ENCODE measurements around the gene FAM72B.
"Not testable (repeated sequence)": the region's sequence is repeated elsewhere in the genome, so short reads cannot be mapped to it uniquely, and the experiment has no call there.

The FAM72B gene

DNA sequence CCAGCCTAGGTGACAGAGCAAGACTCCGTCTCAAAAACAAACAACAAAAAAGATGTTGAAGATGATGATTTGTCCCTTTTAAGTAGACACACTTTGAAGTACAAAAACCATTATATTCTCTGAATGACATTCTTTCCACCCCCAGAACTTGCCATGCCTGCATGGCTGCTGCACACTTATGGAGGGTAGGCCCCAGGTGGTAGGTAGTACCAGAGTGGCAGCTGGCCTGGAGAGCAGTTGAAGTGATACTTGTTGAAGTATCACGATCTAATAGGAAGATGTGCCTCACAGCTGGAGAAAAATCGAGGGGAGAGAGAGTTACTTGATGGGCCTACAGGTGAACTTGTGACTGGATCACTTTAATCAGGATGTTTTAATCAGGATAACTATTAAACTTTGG lies 15.6 kb upstream of the FAM72B start:
- DNase-seq, result not testable (repeated sequence)

DNA sequence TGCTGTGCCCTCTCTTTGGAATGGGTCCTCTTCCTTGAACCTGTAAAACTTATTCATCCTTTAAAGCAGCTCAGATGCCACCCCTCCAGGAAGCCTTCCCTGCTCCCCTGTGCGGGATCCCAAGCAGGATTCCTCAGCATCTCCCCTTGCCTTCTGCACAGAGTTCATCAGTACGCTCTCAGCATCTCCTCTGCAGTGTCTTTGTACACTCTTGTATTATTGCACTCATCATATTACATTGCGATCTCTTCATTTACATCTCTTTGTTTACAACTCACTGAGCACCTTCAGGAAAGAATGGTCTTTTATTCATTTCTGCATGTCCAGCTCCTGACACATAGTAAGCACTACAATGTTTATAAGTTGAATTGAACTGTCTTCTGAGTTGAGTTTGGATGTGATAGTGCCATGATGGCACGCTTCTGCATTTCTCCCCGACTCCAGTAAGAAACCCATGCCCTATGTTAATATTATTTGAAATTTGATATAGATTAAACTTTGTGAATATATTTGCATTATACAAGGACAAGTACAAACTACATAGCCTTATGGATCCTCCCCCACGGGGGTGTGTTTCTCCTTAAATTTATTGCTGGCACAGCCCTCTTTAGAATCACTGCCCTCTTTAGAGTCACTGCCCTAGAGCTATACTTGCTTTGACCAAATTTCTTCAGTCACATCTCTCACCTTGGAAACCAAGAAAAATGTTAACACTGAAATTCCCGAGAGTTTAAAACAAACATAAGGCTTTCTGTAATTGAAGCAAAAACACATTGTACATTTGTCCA lies 13.1 kb upstream of the FAM72B start:
- DNase-seq, result not testable (repeated sequence)

DNA sequence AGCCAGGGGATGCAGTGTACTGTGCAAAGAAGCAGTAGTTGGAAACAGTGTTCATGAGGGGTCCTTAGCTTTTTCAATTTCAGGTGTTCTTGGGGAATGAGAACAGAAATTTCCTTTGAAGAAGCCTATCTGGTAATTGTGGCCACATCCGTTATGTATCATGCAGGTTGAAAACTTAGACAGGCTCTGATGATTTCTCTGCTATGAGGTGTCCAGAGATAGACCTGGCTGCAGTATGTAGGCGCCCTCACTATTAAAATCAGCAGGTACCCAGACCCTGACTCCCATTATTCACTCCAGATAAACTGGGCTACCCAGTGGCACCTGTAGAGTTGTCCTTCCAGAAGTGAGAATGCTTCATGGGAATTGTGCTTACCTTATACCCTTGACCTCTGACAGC lies 8.4 kb upstream of the FAM72B start:
- not testable (repeated sequence) for DNase-seq

DNA sequence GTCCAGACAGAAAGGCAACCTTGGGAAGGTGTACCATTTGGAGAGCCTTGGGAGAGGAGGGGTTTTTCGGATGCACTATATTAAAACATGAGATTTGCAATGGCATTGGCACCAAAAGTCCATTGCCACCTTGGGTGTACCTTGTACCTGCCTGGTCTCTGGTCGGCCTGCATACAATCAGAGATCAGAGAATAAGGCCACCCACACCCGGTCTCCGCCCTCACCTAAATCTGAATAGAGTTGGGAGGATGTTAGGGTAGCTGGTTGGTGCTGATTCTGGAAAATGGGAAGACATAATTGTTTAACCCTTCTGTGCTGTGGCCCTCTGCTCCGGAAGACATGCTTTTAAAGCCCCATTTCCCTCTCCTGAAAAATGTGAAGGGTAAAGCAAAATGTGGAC lies 3.8 kb upstream of the FAM72B start:
- DNase-seq, result not testable (repeated sequence)

DNA sequence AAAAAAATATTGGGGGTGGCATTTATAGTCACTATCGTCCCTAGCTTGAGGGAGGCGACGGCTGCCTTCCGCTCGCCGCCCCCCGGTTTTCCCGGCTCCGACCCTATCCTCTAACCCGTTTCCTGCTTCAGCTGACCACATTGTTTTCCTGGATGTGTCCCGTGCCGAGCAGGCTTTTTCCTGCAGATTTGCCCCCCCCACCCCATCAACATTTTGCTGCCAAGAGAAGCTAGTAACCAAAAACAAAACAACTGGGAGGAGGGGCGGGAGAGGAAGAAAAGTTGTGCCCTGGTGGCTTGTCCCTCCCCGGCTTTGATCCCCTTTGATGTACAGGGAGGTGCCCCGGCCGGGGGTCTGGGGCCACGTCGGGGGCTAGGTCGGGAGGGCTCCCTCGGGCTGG lies 2.1 kb upstream of the FAM72B start:
- not testable (repeated sequence) for DNase-seq

DNA sequence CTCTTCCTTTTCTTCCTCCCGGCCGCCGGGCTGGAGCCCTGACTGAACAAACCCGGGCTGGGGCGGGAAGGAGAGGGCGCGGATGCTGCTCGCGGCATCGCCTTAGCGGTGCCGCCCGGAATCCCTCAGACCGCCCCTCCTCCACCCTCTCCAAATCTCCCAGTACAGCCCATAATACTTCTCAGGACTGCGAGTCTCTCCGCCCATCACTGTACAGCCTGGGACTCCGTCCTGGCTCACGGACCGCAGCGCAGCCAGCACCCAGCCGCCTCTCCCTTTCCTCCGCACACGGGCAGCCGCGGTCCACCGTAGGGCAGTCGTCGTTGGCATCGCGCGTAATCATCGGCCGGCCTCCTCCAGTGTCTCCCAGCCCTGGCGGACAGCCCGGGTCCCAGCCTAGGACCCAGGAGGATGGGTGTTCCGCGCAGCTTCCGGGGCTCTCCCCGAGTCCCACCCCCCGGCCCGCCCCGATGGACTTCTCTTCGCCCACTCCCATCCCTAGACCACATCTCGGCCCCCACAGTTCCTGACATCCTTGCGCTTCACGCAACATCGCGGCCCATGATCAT lies 1.1 kb upstream of the FAM72B start:
- DNase-seq, result not testable (repeated sequence)

DNA sequence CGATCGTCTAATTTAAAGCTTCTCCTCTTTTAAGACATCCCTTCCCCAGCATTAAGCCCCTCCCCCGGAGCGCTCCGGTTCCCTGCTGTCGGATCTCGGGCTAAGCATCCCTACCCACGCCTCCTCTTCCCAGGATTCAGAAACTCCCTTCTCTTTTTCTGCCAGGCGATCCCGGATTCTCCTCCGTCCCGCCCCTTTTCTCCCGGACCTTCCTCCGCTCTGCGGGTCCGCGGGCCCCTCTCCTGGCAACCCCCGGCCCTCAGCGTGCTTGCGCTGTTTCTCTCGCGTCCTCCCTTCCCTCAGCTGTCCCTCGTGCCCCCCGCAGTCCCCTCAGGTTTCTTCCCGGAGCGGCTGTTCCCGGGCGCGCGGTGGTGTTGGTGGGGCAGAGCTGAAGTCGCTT lies 273 bp downstream of the FAM72B start:
- DNase-seq, result not testable (repeated sequence)

DNA sequence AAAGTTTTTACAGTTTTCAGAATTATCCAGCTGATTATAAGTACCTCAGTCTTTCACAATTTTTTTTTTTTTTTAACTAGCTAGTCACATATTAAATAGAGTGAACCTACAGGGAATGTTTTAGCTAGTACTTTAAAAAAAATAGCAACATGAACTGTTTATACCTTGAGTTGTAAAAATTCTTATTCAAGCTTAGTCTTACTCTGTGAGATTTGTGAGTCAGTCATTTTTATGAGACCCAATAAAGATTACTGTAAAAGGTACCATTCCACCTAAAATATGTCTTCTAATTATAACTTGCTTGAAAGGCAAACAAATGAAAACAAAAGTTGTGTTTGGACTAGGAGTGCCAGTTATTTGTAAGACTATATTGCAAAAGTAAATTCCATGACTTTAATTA lies 5.9 kb downstream of the FAM72B start:
- not testable (repeated sequence) for DNase-seq

DNA sequence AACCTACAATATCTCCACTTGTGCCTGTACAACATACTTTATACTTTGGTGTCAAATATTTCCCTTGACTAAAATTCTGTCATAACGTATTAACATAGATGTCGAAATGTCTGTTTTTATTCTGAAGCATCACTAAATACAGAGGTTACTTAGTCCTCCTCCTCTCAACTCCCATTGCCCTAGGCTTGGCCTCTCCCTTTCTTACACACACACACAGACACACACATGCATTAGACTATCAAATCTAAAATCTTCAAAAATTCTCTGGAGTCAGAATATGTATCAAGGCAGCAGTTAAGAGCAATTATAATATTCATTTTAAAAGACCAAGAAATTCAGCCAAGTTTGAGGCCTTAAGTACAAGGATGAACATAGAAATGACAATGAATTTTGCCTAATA lies 7.5 kb downstream of the FAM72B start:
- DNase-seq, result not testable (repeated sequence)

DNA sequence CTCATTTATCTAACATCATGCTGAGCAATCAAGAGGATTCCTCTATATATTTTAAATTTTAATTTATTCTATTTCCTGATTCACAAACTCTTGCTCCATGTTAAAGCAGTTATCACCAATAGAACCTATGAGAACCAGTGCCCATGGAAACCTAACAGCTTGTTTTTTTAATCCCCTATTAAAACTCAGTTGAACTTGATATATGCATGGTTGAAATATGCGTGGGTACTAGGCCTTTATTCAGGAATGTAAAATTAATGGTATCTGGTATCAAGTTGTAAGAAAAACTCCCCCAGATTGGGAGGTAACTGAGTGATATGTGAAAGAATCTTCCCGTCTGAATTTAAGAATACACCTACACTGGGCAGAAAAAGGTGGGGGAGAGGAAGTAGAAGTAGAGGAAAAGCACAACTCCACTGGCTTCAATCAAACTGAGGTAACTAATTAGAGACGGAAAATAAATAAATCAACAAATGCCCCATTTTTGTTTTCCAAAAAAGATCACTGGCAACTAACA lies 15.9 kb downstream of the FAM72B start:
- not testable (repeated sequence) for DNase-seq

DNA sequence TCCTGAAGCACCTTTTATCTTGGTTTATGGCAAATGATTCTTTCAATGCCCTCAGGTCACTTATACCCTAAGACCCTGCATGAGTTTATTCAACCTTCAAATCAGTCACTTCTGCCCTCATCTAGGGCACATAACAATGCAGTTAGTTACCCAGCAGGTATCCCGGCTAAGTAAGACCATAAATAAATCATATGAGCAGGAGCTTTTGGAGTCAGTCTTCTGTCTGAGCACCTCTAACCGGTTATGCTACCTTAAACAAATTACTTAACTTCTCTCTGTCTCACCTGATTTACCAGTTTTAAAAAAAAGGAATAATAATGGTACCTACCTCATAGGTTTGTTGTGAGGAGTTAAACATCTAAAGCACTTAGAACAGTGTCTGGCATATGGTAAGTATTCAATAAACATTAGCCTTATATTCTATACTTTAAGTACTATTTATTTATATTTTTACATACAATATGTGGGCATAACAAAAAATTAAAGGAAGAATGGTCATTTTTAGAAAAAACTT lies 16.9 kb downstream of the FAM72B start:
- DNase-seq, result not testable (repeated sequence)

DNA sequence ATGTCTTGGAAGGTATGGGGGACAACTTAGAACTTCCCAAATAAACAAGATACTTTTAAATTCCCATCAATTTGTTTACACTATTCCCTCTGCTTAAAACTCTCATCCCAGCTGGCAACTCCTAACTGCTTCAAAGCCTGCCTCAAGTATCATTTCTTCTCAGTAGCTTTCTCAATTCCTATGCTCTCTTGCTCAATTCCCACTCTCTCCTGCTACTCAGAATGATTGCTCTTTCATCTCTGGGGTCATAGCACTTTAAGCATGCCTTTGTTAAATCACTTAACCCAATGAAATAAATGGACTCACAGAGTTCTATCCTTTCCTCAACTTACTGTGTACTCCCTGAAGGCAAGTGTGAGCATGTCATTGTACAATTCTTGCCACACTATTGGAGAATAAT lies 18.8 kb downstream of the FAM72B start:
- not testable (repeated sequence) for DNase-seq

DNA sequence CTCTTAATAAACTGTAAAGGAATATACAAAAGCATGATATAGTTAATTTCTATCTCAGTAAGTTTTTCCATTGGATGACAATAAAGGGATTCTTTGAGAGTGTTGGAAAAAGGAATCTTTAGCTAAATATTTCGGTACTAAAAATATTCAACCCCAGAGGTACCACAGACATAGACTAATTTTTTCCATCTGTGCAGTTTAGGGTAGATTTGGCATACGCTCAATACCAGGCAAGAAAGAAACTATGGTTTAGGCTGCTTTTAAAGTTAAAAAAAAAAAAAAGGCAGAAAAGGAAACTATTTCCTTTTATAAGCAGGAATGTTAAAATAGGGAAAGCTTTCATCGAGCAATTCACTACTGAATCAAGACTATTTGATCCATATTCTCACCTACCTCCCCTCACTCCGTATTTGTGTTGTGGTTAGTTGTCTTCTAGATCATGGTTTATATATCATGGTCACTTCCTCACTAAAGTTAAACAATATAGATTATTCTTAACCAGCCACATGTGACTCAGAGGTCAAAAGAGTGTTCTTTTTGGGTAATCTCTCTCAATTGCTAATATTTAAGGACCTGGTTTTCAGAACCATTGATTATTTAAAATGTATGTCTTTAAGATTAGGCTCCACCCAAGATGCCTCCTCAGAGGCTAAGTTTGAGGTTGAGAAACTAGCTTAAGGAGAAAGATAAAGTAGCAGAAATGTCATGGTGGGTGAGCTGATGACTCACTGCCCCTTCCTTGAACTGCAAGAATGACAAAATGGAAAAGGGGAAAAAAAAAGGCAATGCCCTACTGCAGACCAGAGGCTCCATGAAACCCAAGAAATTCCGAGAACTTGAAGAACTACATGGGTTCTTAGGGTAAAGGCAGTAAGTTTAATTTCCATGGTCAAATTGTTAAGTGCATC lies 20.0 kb downstream of the FAM72B start:
- DNase-seq, result not testable (repeated sequence)

DNA sequence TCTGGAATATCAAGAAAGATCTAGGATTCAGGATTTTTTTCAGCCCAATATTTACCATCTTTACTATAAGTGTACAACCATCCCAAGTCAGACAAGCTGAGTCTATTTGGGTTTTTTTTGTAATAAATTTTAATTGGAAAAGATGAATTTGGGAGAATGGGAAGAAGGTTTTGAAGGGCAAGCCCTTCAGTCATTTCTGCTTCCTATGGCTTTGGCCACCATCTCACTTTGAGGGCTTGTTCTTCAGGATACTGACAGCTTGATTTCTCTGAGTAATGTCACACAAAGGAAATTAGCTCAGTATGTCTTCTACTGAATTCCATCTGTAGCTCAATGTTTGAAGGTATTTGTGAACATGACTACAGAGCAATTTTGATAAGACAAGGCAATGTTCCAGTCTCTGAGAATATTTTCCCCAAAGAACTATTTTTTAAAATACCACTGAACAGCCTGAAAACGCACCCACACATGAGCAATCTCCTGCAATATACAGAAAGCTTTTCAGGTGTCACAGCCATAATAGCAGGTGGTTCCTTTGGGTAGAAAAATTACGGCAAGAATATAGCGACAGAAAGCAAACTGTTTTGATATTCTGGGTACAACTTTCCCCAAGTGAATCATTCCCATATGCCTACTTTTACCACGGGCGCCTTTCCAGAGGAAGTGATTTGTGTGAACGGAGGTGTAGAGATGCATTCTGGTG lies 22.8 kb downstream of the FAM72B start:
- not testable (repeated sequence) for DNase-seq

DNA sequence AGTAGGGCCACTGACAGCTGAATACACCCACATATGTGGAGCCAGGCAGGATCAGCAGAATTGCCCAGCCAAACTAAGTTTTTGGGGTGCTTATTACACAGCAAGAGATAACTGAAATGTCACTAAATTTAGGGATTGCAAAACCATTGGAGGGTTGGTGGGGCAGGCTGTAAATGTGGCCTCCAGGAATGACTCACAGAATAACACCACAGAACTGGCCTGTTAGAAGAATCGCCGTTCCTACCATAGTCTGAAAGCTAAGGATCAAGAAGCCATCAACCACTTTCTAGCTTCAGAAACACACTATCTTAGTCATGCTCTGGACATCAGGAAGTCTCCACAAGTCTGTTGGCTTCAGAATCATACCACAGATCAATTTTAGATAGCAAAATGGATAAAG lies 24.0 kb downstream of the FAM72B start:
- DNase-seq, result not testable (repeated sequence)

DNA sequence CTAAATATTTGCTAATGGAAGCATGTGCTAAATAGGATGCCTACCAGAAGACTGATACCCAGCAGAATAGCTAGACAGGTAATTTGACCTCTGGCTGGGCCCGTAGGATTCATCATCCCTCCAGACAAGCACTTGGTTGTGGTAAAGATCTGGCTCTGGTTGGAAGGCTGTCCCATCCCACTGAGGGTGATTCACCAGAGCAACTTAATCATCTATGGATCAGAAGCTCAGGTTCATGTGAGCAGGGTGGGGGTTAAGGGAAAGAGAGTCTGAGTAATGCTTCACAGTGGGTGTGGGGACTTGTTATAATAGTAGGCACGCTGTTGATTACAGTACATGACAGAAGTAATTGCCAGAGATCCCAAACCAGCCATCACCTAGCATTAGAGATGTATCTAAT lies 26.5 kb downstream of the FAM72B start:
- DNase-seq, result not testable (repeated sequence)

DNA sequence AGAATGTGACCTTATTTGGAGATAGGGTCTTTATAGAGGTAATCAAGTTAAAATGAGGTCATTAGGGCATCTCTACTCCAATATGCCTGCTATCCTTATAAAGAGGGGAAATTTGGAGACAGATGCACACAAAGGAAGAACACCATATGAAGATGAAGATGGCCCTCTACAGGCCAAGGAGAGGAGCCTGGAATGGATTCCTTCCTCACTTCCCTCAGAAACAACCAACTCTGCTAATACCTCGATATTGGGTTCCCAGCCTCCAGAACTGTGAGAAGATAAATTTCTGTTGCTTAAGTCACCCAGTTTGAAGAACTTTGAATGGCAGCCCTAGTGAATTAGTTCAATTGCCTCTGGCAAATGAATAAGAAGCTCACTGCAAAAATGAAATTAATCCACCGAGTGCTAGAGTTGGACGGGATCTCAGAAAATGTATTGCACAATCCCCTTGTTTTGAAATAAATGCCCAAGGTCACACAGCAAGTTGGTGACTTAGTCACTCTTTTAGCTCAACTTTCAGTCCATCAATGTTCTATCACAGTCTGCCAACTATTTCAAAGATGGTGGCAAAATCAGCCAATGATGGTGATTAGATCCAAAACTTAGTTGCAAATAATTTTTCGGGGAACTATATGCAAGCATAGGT lies 27.1 kb downstream of the FAM72B start:
- not testable (repeated sequence) for DNase-seq

DNA sequence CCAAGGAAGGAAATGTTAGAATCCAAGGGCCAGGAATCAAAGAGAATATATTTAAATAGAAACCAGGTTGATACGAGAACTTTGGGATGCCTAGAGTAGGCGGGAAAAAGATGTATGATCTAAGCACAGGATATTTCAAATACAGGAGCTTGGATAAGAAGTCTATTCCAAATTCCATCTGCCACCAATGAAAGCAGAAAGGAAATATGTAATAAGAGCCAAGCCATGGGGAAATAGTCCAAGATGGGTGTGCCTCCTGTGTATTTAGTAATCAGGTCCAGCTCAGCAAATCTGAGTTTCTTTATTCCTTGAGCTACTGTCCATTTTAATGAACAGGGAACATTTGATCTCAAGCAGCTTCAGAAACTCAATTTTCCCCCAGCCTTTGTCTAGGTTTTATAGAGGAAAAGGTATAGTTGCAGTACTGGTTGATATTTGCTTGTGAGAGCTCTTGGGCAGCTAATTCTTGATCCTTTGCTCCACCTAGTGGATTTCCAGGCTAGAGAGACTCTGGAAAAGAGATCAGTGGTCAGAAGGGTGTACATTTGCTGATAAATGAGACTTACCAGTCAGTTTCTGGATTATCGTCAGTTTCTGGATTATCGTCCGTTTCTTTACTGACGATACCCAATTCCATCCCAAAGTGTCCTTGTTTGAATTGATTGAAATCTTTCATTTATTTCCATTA lies 28.3 kb downstream of the FAM72B start:
- DNase-seq, result not testable (repeated sequence)

DNA sequence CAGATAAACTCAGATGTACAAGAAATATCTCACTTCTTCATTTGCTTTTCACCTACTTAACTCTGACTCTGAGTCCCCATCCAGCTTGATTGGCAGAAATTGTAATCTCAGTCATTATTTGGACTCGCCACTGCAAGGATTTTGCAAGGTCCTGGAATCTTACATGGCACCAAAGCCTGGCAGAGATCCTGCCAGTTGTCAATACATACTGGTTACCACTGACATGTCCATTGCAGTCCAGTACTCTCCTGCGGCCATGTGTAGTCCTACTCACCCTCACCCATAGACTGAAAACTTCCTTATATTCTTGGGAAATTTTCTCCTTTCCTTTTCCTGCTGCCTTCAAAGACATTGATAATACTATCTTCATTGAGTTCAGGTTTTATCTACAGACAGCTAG lies 29.3 kb downstream of the FAM72B start:
- not testable (repeated sequence) for DNase-seq

DNA sequence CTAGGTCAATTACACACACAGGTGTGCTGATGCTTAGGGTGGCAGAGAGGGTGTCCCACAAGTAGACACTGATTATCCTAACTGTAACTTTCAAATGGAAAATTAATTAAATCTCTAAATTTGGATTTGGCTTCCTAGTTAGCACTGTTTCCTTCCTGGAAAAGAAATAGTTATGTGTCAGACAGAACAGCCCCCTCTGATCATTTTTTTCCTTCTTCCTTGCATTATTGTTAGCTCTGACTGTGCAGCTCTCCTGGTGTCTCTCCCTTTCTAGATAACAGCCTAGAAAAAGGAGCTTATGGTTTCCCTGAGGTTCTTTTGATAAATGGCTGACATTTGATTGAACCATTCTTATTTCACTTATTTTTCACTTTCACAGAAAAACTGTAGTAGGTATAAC lies 31.4 kb downstream of the FAM72B start:
- DNase-seq, result not testable (repeated sequence)

DNA sequence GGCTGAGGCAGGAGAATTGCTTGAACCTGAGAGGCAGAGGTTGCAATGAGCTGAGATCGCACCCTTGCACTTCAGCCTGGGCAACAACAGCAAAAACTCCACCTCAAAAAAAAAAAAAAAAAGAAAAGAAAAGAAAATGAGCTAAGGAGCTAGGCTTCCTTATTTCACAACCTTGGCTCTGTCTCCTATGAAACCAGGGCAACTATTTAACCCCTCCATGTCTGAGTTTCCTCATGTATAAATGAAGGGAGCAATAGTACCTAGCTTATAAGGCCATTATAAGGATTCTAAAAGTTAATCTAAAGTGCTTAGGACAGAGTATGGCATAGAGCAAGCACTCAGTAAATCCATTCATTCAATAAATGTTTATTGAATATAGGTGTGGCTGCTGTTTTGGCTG lies 32.8 kb downstream of the FAM72B start:
- not testable (repeated sequence) for DNase-seq
